ENCODE measurements around the gene NPHP1.

The NPHP1 gene

DNA sequence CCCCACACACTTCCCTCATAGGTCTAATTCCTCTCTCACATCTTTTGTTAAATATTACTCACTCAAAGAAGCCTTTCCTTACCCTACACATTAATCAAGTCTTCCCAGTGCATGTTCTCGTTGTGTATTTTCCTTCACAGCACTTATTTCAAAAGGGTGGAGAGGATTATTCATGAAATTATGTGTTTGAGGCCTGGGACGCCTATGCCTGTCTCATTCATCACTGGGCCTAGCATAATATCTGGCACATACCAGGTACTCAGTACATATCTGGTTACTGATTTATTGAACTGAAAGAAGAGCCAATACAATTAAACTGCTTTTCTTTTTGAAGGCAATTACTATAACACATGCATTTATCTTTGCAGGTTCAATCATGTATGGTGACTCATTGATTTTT, 74.1 kb downstream of the NPHP1 start:
- Histone ChIP-seq H3K27ac (ENCODE audit: low read depth, low read length) (no peak overlapping the region), H3K4me3 (ENCODE audit: insufficient read depth, low read length, poor library complexity, severe bottlenecking) (no peak overlapping the region), H3K4me2 (ENCODE audit: low read depth, low read length, poor library complexity, severe bottlenecking) (no peak overlapping the region), H3K36me3 (ENCODE audit: low read length) (no peaks in the 10 kb centered on the region), H3K9me3 (ENCODE audit: insufficient read depth, low read length) (no peaks in the 10 kb centered on the region), H3K9ac (ENCODE audit: low read length) (no peak overlapping the region), H3K79me2 (ENCODE audit: insufficient read depth, low read length) (no peaks in the 10 kb centered on the region), H3F3A (ENCODE audit: insufficient read depth) (no peaks in the 10 kb centered on the region), H3K27me3 (ENCODE audit: low read length) (no peaks in the 10 kb centered on the region), H4K20me1 (ENCODE audit: low read depth, low read length) (no peaks in the 10 kb centered on the region), H2AFZ (ENCODE audit: low read depth, low read length, severe bottlenecking) (no peak overlapping the region), H3K9me2 (replicated peaks; ENCODE audit: insufficient read depth, low read length) (no peaks in the 10 kb centered on the region; the same call in 1 of the 2 replicates)
- no peak for TF ChIP-seq EZH2phosphoT487 (conservative IDR thresholded peaks at IDR 0.05; ENCODE audit: low read length)
- TF ChIP-seq, protein P1, sequence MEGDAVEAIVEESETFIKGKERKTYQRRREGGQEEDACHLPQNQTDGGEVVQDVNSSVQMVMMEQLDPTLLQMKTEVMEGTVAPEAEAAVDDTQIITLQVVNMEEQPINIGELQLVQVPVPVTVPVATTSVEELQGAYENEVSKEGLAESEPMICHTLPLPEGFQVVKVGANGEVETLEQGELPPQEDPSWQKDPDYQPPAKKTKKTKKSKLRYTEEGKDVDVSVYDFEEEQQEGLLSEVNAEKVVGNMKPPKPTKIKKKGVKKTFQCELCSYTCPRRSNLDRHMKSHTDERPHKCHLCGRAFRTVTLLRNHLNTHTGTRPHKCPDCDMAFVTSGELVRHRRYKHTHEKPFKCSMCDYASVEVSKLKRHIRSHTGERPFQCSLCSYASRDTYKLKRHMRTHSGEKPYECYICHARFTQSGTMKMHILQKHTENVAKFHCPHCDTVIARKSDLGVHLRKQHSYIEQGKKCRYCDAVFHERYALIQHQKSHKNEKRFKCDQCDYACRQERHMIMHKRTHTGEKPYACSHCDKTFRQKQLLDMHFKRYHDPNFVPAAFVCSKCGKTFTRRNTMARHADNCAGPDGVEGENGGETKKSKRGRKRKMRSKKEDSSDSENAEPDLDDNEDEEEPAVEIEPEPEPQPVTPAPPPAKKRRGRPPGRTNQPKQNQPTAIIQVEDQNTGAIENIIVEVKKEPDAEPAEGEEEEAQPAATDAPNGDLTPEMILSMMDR (IDR thresholded peaks at IDR 0.05; ENCODE audit: insufficient read depth, low read length, poor library complexity, severe bottlenecking): no peak

DNA sequence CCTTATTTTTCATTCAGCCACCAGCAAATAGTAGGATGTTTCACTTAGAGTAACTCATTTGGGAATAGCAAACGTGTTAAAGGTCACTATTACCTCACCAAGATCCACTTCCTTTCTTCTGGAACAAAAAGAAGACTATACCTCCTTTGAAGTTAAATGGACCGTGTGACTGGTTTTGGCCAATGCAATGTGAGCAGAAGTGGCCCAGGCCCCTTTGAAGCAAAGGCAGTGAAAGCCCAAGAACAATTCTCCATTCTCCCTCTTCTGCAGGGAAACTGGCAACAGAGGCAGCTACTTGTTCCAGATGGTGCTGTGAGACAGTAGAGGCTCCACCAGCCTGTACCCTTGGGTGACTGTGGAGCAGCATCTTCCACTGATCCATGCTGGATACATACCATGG, 77.9 kb downstream of the NPHP1 start:
- Histone ChIP-seq H3K27me3 (ENCODE audit: low read length) (no peaks in the 10 kb centered on the region), H3K79me2 (ENCODE audit: insufficient read depth, low read length) (no peaks in the 10 kb centered on the region), H3K4me3 (ENCODE audit: insufficient read depth, low read length, poor library complexity, severe bottlenecking) (no peak overlapping the region), H3K9me2 (replicated peaks; ENCODE audit: insufficient read depth, low read length) (no peaks in the 10 kb centered on the region; the same call in 1 of the 2 replicates), H4K20me1 (ENCODE audit: low read depth, low read length) (no peaks in the 10 kb centered on the region), H3K9ac (ENCODE audit: low read length) (no peak overlapping the region), H3F3A (ENCODE audit: insufficient read depth) (no peaks in the 10 kb centered on the region), H2AFZ (ENCODE audit: low read depth, low read length, severe bottlenecking) (no peak overlapping the region), H3K36me3 (ENCODE audit: low read length) (no peaks in the 10 kb centered on the region), H3K27ac (ENCODE audit: low read depth, low read length) (no peak overlapping the region), H3K4me2 (ENCODE audit: low read depth, low read length, poor library complexity, severe bottlenecking) (no peak overlapping the region), H3K9me3 (ENCODE audit: insufficient read depth, low read length) (no peaks in the 10 kb centered on the region)
- TF ChIP-seq, protein P1 (IDR thresholded peaks at IDR 0.05; ENCODE audit: insufficient read depth, low read length, poor library complexity, severe bottlenecking): no peak
- TF ChIP-seq EZH2phosphoT487 (conservative IDR thresholded peaks at IDR 0.05; ENCODE audit: low read length): no peak

DNA sequence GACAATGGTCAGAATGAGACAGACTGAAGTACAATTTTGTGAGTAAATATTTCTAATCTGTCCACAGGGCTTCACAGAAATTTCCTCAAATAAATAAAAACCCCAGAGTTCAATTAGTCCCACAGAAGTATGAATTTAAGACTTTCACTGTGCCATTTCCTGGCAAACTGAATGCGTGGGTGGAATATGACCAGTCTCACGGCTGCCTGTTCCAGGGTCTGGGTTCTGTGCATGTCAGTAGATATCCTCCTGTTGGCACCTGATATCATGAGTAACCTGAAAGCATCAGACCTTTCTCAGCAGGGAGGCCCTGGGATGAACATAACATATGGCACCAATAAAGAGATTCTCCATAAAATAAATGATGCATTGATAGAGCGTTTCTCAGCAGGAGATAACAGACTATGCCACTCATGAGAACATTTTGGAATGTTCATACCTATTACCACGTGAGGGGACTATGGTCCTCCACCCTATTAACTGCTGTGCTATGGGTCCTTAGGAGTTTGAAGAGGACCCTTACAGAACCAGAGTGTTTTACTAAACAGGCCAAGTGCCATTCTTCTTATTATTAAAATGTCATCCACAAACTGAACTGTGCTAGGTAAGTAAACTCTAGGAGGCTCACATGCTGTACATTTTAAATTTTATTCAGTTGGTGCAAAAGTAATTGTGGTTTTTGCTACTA, 78.6 kb downstream of the NPHP1 start:
- Histone ChIP-seq H3K9me2 (replicated peaks; ENCODE audit: insufficient read depth, low read length) (no peaks in the 10 kb centered on the region; the same call in 1 of the 2 replicates), H3K27ac (ENCODE audit: low read depth, low read length) (no peak overlapping the region), H3F3A (ENCODE audit: insufficient read depth) (no peaks in the 10 kb centered on the region), H2AFZ (ENCODE audit: low read depth, low read length, severe bottlenecking) (no peak overlapping the region), H3K36me3 (ENCODE audit: low read length) (no peaks in the 10 kb centered on the region), H3K4me3 (ENCODE audit: insufficient read depth, low read length, poor library complexity, severe bottlenecking) (no peak overlapping the region), H3K9ac (ENCODE audit: low read length) (no peak overlapping the region), H3K4me2 (ENCODE audit: low read depth, low read length, poor library complexity, severe bottlenecking) (no peak overlapping the region), H3K9me3 (ENCODE audit: insufficient read depth, low read length) (no peaks in the 10 kb centered on the region), H3K79me2 (ENCODE audit: insufficient read depth, low read length) (no peaks in the 10 kb centered on the region), H4K20me1 (ENCODE audit: low read depth, low read length) (no peaks in the 10 kb centered on the region), H3K27me3 (ENCODE audit: low read length) (no peaks in the 10 kb centered on the region)
- TF ChIP-seq, protein P1 (IDR thresholded peaks at IDR 0.05; ENCODE audit: insufficient read depth, low read length, poor library complexity, severe bottlenecking): no peak
- TF ChIP-seq EZH2phosphoT487 (conservative IDR thresholded peaks at IDR 0.05; ENCODE audit: low read length): no peak
